ENCODE data around the gene CHRNA5.

GRCh38 chr15:78635346-78635745 is 70.0 kb downstream of the CHRNA5 start:
- TF ChIP-seq CTCF (IDR thresholded peaks at IDR 0.05; ENCODE audit: insufficient read depth, low read length) (no peak), GABPA (IDR thresholded peaks at IDR 0.05; ENCODE audit: low read depth) (no peak)

Measured in HL-60 (cell line).